Stimulated activated CD4-positive, alpha-beta T cell treated with anti-CD3 and anti-CD28 coated beads, Interleukin-1b, Interleukin-23, amount 100 ng/mL, for 1 hour (primary cell): ENCODE data around the gene FFAR2.

Experiments used
- DNase-seq, 2 donors: peaks; one replicate each; pipeline ENCODE4 v3.0.0-alpha.2; 2020; ENCODE audit warnings: low read depth in 2 of 2

FFAR2 gene

DNA sequence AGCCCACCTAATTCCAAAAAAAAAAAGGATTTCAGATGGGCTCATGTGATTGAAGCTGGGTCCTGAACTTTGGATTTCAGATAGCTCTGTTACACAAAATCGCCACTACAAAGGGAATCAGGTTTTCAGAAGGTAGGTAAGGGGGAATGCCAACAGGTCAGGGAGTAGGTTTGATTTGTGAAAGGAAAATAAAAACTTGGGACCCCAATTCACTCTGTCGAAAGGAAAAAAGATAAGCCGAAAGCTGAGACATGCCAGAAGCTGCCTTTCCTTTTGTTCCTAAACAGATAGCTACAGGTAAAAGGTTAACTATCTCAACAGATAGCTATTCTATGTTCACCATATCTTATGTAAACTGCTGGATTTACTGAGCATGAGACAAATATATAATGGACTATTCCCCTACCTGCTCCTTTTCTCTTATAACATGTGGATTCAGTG lies 38.2 kb downstream of the FFAR2 start:
- DNase-seq: no peak

DNA sequence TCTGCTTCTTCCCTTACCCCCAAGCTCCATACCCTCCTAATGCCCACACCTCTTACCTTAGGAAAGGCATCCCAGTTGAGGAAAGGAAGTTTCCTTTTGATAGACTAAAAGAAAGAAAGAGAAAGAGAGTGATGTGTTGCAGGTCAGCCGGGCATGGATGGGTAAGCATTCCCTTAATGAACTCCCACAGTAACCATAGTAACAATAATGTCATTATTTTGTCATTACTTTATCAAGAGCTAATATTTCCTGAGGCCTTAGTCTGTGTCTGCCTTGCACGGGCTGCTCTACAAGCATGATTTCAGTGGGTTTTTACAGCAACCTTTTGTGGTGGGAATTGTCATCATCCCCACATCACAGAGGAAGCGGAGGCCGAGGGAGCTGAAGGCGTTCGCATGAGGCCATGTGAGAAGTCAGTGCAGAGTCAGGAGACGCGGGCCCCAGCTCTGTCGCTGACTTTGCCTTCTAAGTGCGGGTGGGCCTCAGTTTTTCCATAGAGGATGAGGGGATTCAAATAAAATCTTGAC lies 39.7 kb downstream of the FFAR2 start:
- DNase-seq: no peak

DNA sequence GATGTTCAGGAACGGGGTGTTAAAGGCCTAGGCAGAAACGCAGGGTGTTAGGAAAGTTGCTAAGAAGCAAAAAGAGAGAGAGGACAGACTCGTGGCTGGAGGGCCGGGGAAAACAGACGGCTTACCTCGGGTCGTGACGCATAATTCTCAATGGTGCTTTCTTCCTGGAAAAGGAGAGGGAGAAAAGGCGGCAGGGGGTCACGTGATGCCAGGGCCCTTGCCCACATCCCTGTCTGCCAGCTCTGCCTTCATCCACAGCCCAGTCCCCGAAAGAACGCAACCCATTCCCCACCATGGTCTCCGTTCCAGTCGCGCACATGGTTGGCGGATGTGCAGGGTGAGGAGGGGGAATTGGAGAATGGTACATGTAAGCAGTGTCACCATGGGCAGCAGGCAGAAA lies 40.6 kb downstream of the FFAR2 start:
- no peak for DNase-seq

DNA sequence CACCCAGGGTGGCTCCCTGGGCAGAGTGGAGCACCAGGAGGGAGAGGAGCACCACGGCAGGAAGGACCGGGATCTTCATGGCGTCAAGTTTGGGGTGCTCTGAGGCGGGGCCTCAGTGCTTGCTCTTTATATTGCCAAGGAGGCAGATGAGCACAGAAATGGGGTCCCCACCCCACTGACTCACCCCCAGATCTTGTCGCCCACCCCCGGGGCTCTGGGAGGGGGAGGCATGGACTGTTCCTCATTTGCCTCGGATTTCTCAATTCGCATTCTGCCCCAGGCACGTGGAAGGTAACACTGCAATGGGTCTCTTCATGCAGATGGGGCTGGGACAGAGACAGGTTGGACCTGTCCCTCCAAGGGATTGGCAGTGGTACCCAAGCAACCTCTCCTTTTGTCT lies 42.3 kb downstream of the FFAR2 start, which contains the start of gene KRTDAP:
Gene KRTDAP, minus strand, starts transcription at position 101 of the 400 bp plus-strand sequence. Its CDS starts 22 bp downstream, at position 79.
- DNase-seq: no peak

DNA sequence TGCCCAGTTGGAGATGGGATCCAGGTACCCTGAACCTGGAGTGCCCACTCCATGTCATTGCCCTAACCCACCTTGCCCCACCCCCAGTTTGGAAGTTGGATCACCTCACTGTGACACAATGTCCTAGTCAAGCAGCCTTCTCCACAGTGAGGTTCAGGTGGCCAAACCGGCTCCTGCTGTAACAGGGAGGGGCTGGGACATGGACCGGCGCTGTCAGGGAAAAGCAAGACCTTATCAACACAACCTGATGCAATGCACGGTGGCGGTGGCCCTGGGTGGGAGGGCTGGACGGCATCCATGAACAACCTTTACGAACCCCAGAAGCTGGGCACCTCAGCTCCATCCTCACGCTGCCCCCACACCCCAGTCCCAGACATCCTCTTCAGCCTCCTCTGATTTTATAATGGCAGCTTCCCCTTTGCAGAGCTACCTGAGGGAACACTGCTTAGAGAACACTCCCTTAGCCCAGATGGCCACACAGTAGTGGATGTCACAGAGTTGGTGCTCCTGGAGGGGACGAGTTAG lies 43.8 kb downstream of the FFAR2 start:
- DNase-seq: no peak

DNA sequence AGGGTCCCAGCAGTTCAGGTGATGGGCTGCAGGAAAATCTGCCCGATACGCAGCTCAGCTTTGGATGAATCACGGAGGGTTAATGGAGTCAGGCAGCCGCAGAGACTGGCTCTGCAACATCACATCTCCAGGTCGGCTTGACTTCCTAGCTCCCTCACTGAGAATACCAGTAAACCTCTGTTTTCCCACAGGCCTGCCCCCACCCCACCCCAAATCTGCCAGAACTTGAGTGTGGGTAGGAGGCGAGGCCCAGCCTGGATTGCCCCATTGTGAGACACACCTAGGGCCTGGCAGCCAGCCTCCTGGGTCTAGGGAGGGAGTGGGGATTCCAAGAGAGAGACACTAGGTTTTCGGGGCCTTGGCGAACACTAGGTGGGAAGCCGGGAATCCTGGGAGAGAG lies 45.9 kb downstream of the FFAR2 start:
- no peak for DNase-seq

DNA sequence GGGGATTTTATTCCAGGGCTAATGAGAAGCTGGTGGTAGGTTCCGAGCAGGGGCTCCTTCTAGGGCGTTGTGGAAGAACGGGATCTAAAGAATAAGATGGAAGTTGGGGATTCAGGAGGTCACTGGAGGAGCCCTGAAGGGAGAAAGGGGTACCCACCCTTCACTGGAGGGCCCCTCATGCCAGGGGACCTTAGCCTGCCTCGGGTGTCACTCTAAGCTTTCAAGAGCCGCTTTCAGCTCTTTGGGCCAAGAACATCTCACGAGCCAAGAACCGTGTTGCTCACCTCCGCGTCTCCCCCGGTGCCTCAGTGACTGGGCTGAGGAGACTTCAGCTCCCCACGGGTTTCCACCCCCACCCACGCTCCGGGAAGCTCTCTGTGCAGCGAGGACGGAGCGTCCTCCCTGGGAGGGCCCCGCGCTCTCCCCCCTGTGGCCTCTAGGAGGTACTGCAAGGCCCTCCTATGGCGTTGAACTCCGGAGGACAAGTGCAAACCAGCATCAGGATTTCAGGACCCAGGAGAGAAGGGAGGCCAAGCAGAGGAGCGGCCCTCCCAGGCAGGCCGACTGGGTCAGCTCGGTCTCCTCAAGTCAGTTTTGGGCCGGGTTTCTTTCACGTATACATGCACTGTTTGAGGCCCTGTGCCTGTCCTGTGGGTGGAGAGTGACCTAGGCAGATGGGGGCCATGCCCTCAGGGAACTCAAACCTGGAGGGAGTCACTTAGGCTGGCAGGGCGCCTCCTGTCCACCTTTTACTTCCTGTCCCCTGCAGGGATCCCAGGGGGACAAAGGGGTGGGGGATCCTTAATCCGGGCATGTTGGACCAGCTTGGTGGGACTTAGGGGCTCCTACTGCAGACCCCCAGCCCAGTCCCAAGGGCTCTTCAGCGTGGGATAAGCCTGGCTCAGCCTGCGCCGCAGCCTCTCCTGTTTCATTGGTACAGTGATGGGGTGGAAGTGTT lies 47.3 kb downstream of the FFAR2 start:
- DNase-seq: peak; percentile 36 to 66

DNA sequence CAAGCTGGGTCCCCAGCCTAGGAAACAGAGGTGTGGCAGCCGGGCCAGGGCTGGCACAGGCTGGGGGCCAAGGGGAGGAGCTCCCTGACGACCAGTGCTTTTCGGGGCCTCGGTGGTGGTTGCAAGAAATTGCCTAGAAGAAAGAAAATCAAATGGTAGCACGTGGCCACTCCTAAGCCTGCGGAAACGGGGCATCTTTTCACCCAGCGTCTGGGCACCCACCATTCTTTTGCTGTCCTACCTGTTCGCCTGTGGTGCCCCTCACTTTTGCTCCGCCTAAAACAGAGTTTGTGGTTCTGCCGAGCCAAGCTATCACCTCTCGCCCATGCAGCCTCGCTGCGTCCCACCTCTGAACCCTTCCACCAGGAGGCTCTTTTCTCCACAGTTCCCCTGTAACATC lies 49.3 kb downstream of the FFAR2 start:
- no peak for DNase-seq

DNA sequence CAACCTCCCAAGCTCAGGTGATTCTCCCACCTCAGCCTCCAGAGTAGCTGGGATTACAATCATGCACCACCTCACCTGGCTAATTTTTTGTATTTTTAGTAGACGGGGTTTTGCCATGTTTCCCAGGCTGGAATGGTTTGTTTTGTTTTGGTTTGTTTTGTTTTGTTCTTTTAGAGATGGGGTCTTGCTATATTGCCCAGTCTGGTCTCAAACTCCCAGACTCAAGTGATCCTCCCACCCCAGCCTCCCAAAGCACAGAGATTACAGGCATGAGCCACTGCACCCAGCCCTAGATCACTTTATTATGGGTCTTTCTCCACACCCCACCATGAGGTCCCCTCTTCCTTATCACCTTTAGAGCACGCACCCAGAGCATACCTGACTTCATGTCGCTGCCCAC lies 50.2 kb downstream of the FFAR2 start:
- DNase-seq: no peak

DNA sequence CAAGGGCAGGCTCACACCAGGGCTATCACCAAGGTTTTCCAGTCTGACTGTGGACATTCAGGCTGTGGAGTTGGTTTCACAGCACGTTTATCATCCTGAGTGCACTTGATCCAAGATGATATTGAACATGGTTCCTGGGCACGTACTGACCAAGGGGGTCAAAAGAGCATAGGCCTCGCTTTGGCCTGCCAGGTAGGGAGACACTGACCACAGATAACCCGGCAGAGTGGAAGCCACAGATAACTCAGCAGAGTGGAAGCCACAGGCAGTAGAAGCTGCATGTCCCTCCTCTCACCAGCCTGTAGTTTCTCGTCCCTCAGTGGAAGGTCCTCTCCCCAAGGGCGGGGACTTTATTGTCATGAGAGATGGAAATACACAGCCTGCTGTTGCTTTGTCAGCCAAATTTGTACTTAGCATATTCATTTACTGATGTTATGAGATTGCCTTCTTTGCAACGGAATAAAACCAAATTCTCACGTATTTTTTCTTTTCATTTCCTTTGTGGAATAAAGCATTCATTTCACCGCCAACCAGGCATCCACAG lies 51.0 kb downstream of the FFAR2 start:
- no peak for DNase-seq

DNA sequence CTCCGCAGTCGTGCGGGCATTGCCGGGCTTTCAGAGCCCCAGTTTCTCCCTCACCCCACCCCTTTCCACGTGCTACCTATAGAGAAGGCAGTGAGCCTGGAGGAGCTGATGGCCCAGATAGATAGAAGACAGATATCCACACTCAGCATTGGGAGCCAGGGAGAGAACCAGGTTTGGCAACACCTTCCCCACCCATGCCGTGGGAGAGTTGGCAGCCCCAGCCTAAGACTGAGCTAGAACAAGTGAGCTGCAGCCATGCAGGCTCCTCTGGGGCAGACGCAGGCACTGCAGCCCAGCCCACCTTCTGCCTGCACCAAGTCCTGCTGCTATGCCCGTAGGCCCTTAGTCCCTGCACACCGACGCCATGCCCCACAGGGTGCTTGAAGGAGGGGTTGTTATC lies 52.6 kb downstream of the FFAR2 start:
- no peak for DNase-seq
